ENCODE measurements around the gene ZDHHC18. TPM values are rescaled to one million over a fixed set of nuclear protein-coding genes. Genes with fewer than 3 reads are reported as not detected.
"Not testable (repeated sequence)": the region's sequence is repeated elsewhere in the genome, so short reads cannot be mapped to it uniquely, and the experiment has no call there.

ZDHHC18 gene
- total RNA-seq, 1 donor from 2014 or later: 6.5 TPM

GRCh38 chr1:26791148-26791547, 35.3 kb upstream of the ZDHHC18 start:
- DNase-seq: no peak

DNA sequence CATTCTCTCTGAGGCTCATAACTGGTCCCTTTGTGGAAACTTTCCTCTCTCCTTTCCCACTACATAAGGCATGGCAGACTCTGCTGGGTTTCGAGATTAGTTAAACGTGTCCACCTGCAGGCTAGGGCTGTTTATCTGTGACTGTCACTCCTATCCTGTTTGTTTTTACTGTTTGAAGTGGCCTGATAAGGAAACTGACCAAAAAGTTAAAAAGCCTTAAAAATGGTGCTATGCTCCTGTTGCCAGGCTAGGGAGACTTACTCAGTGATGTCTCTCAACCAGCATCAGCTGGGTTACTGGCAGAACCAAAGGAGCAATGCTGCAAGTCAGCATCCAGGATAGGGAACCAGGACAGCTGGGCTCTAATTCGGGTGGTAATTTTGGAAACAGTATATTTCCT, 34.9 kb upstream of the ZDHHC18 start:
- DNase-seq: no peak

DNA sequence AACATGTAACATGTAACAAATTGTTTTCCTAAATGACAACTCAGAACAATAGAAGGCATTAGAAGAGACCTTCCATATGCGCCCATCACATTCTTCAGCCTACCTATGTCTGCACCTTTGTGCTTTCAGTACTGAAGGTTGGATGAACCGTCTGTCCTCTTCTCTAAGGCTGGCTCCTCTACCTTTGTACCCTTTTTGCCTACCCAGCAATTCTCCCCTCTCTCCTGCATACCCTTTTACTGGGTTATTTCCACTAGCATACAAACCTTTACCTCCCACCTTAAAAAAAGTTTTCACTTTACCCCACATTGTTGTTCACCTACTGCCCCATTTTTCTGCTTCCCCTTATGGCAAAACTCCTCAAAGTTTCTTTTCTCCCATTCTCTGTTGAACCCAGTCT, 33.6 kb upstream of the ZDHHC18 start:
- DNase-seq: no peak

- no peak for DNase-seq
Measured at GRCh38 chr1:26794391-26794790, 32.1 kb upstream of the ZDHHC18 start.

DNA sequence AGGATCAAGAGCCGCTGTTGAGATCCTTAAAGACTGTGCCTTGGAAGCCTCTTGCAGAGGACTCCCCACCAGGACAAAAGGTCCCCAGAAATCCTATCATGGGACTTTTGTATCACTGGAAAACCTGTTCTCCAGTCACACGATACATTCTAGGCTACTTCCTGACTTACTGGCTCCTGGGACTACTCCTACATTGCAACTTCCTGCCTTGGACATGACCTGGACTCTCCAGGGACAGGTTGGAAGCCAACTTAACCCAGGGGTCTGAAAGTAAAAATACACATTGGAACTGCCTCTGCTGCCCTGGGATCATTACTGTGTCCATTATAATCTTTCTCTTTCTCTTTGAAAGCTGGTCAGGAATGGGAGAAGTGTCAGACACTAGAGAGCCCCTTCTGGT, 28.9 kb upstream of the ZDHHC18 start:
- no peak for DNase-seq

GRCh38 chr1:26799479-26800142, 26.9 kb upstream of the ZDHHC18 start:
- peak; percentile 18 for DNase-seq

DNA sequence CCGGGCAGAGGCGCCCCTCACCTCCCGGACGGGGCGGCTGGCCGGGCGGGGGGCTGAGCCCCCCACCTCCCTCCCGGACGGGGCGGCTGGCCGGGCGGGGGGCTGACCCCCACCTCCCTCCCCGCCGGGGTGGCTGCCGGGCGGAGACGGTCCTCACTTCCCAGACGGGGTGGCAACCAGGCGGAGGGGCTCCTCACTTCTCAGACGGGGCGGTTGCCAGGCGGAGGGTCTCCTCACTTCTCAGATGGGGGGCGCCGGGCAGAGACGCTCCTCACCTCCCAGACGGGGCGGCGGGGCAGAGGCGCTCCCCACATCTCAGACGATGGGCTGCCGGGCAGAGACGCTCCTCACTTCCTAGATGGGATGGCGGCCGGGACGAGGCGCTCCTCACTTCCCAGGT, 22.6 kb upstream of the ZDHHC18 start:
- DNase-seq: not testable (repeated sequence)

- DNase-seq: not testable (repeated sequence)
Measured at GRCh38 chr1:26810105-26810504, 16.4 kb upstream of the ZDHHC18 start.

GRCh38 chr1:26811057-26811456, 15.4 kb upstream of the ZDHHC18 start:
- no peak for DNase-seq

DNA sequence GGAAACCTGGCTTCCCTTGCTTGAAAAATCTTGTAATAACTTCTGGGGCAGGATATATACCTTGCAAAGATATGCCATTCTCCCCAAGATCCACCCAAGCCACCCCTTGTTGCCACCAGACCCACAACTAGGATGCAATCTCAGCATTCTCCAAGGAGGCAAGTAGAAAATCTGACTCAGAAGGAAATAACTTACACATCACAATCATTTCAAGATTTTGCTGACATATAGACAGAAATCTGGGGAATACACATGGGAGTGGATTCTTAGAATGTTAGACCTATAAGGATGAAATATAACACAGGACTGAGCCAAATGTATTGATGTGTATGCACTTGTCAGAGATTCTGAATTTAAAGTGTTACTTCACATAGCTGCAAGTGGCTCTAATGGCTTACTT, 14.8 kb upstream of the ZDHHC18 start:
- DNase-seq: no peak

DNA sequence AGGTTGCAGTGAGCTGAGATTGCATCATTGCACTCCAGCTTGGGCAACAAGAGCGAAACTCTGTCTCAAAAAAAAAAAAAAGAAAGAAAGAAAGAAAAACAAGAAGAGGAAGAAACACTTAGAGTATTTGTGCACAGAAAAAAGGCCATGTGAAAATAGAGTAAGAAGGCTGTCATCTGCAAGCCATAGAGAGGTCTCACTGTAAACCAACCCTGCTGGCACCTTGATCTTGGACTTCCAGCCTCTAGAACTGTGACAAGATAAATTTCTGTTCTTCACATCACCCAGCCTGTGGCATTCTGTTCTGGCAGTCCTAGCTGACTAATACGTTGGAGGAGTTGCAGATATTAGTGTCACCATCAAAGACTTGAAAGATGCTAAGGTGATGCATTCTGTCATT, 12.1 kb upstream of the ZDHHC18 start:
- DNase-seq: no peak

DNA sequence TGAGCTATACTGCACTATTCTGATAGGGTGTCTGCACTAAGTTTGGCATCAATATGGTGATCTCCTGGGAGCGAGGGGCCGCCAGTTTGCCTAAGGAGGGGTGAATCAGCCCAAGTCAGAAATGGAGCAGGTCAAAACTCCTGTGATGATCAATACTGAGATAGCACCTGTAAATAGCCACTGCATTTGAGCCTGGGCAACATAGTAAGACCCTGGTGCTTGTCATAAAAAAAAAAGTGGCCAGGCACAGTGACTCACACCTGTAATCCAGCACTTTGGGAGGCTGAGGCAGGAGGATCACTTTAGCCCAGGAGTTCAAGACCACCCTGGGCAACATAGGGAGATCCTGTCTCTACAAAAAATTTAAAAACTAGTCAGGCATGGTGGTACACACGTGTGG, 11.6 kb upstream of the ZDHHC18 start:
- no peak for DNase-seq

DNA sequence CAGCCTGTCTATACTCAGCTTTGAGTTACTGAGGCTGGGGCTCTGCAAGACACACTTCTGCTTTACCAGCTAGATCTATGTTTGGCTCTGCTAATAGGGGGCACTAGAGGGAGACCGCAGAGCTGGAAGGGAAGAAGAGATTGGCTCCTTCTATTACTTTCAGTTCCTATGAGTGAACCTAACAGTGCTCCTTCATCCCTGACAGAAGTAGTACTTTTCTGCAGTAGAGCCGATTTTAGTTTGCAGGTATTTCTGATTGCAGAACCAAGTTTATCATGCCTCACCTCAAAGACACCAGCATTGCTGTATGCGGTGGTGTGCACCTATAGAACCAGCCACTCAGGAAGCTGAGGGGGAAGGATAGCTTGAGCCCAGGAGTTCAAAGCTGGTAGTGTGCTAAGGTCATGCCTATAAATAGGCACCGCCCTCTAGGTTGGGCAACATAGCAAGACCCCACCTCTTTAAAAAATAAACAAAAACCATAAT, 5.7 kb upstream of the ZDHHC18 start:
- no peak for DNase-seq

DNA sequence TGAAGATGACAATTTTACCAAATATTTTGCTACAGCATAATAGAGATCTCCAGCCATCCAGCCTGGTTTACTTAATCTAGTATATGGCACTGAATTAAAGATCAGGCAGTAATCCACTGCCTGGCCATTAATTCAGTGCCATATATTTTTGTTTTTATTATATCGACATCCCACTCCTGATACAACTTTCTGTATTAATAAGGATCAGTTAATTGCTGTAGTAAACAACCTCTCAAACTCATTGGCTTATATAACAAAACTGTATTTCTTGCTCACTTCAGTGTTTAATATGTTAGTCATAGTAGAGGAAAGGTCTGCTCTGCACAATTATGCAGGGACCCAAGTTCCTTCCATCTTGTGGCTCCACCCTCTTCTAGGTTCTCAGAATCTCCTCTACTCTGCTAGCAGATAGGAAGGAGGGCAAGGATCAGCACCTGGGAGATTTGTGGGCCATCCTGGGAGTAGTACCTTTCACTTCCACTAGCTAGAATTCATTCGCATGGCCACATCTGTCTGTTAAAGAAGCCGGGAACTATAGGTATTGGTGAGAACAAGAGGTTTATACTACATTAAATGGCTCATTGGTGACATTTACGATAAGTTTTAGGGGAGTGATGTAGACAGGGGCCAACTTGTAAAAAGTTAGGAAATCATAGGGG, 3.6 kb upstream of the ZDHHC18 start:
- DNase-seq: no peak

DNA sequence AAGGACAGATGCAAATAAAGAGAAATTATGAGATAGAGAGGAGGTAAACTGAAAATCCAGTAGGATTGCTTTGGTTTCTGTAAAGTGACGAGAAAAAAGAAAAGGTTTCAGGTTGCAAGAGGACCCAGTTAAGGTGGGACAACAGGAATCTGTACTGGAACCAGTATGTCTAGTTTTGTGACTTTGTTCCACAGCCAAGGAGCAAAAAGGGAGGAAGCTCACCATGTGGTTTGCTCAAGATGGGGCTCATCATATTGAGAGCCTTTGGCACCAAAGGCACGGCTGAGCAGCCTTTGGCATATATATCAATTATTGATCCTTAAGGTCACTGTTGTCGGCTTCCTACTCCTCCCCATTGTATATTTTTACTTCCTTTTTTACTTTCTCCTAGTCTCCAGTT, 1.8 kb upstream of the ZDHHC18 start:
- DNase-seq: no peak

DNA sequence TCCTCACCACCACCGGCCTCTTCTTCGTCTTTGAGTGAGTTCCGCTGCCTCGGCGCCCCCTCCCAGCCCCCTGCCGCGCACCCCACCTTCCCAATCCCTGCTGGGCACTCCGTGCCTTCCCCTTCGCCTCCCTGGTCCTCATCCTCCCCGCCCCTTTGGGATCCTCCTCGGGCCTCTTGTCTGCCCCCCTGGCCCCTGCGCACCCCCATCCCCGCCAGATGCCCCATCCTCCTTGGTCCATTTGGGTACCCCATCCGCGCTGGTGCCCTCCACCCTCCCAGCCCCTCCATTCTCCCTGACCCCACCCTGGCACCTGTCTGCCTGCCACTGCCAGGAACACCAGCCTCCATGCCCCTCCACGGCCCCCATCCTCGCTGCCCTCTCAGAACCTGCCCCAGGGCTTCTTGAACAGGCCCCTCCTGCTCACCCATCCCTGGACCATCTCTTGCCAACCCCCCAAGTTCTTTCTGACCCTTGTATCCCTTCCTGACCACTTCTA, 667 bp downstream of the ZDHHC18 start:
- no peak for DNase-seq

- no peak for DNase-seq
Measured at GRCh38 chr1:26827663-26828062, 1.2 kb downstream of the ZDHHC18 start.

GRCh38 chr1:26828411-26828991, 2.0 kb downstream of the ZDHHC18 start:
- DNase-seq: no peak

GRCh38 chr1:26829184-26829911, 2.9 kb downstream of the ZDHHC18 start:
- no peak for DNase-seq

- DNase-seq: no peak
Measured at GRCh38 chr1:26831059-26831458, 4.6 kb downstream of the ZDHHC18 start.

GRCh38 chr1:26831546-26832248, 5.2 kb downstream of the ZDHHC18 start:
- no peak for DNase-seq
